H7 (cell line): ENCODE results near the gene PLCL2. TPM values are rescaled to one million over a fixed set of nuclear protein-coding genes. Genes with fewer than 3 reads are reported as not detected.

Experiments used
- DNase-seq: peaks from one replicate; pipeline ENCODE4 v3.0.0; 2012
- H3K27me3 ChIP-seq: 2 replicates; pipeline ENCODE4 v1.6.0; 2011; ENCODE audit warnings: mild to moderate bottlenecking, low read length; ENCODE audit not compliant: control insufficient read depth, insufficient read depth
- H3K36me3 ChIP-seq: replicated peaks from 2 replicates; pipeline ENCODE4 v1.5.1; 2011; ENCODE audit warnings: low read length; ENCODE audit not compliant: control insufficient read depth, insufficient read depth
- H3K4me3 ChIP-seq: 2 replicates; pipeline ENCODE4 v1.5.1; 2011; ENCODE audit warnings: low read depth, mild to moderate bottlenecking, control low read depth, low read length, moderate library complexity; ENCODE audit not compliant: insufficient read depth
- total RNA-seq: library from RNA; depleted of rRNA; stranded (reverse); fragments of >200 nt; shearing (Covaris generic); gene quantifications from 2 replicates; pipeline ENCODE4 v1.2.3, GENCODE V29; 2014

The PLCL2 gene
- total RNA-seq, 1 experiment from 2014 or later = 3.3 TPM

- DNase-seq = no peak
- Histone ChIP-seq H3K4me3 (no peak overlapping the region), H3K27me3 (peaks cover 45% of the 10 kb centered on the region), H3K36me3 (no peaks in the 10 kb centered on the region)
Measured at GRCh38 chr3:17006132-17006852, 121.5 kb downstream of the PLCL2 start.

GRCh38 chr3:17007284-17007683 lies 122.5 kb downstream of the PLCL2 start:
- DNase-seq = no peak
- H3K4me3 ChIP-seq = no peak overlapping the region
- H3K36me3 ChIP-seq = no peaks in the 10 kb centered on the region
- peaks cover 36% of the 10 kb centered on the region for H3K27me3 ChIP-seq

- Histone ChIP-seq H3K36me3 (no peaks in the 10 kb centered on the region), H3K27me3 (peaks cover 13% of the 10 kb centered on the region), H3K4me3 (no peak overlapping the region)
- DNase-seq = no peak
Measured at GRCh38 chr3:17009826-17010225, 125.1 kb downstream of the PLCL2 start.

- no peak for DNase-seq
- Histone ChIP-seq H3K4me3 (no peak overlapping the region), H3K36me3 (no peaks in the 10 kb centered on the region), H3K27me3 (peaks cover 3% of the 10 kb centered on the region; the same call in 1 of the 2 replicates)
Measured at GRCh38 chr3:17011728-17012338, 127.1 kb downstream of the PLCL2 start.

GRCh38 chr3:17013050-17013449 lies 128.3 kb downstream of the PLCL2 start:
- no peak for DNase-seq
- no peak overlapping the region for H3K4me3 ChIP-seq
- no peaks in the 10 kb centered on the region for H3K36me3 ChIP-seq
- no peaks in the 10 kb centered on the region for H3K27me3 ChIP-seq

- DNase-seq = no peak
- Histone ChIP-seq H3K36me3 (no peaks in the 10 kb centered on the region), H3K4me3 (no peak overlapping the region), H3K27me3 (no peaks in the 10 kb centered on the region)
Measured at GRCh38 chr3:17013571-17013970, 128.8 kb downstream of the PLCL2 start.

- no peaks in the 10 kb centered on the region for H3K36me3 ChIP-seq
- no peak overlapping the region for H3K4me3 ChIP-seq
- DNase-seq = no peak
- no peaks in the 10 kb centered on the region for H3K27me3 ChIP-seq
Measured at GRCh38 chr3:17014284-17014683, 129.5 kb downstream of the PLCL2 start.

- H3K27me3 ChIP-seq = no peaks in the 10 kb centered on the region
- H3K36me3 ChIP-seq = no peaks in the 10 kb centered on the region
- no peak for DNase-seq
- H3K4me3 ChIP-seq = no peak overlapping the region
Measured at GRCh38 chr3:17014709-17015108, 130.0 kb downstream of the PLCL2 start.

- Histone ChIP-seq H3K4me3 (no peak overlapping the region), H3K36me3 (no peaks in the 10 kb centered on the region), H3K27me3 (no peaks in the 10 kb centered on the region)
- DNase-seq = no peak
Measured at GRCh38 chr3:17021614-17022013, 136.9 kb downstream of the PLCL2 start.

GRCh38 chr3:17023006-17023664 lies 138.4 kb downstream of the PLCL2 start:
- Histone ChIP-seq H3K4me3 (no peak overlapping the region), H3K36me3 (no peaks in the 10 kb centered on the region), H3K27me3 (no peaks in the 10 kb centered on the region)
- no peak for DNase-seq

GRCh38 chr3:17025594-17026139 lies 140.9 kb downstream of the PLCL2 start:
- no peaks in the 10 kb centered on the region for H3K27me3 ChIP-seq
- H3K4me3 ChIP-seq = no peak overlapping the region
- no peak for DNase-seq
- H3K36me3 ChIP-seq = no peaks in the 10 kb centered on the region

GRCh38 chr3:17027318-17027717 lies 142.6 kb downstream of the PLCL2 start:
- Histone ChIP-seq H3K4me3 (no peak overlapping the region), H3K36me3 (no peaks in the 10 kb centered on the region), H3K27me3 (no peaks in the 10 kb centered on the region)
- no peak for DNase-seq

GRCh38 chr3:17028363-17028762 lies 143.6 kb downstream of the PLCL2 start:
- H3K36me3 ChIP-seq = no peaks in the 10 kb centered on the region

GRCh38 chr3:17030438-17030837 lies 145.7 kb downstream of the PLCL2 start:
- Histone ChIP-seq H3K27me3 (no peaks in the 10 kb centered on the region), H3K36me3 (no peaks in the 10 kb centered on the region), H3K4me3 (no peak overlapping the region)
- DNase-seq = no peak

More at GRCh38 chr3:17028363-17028762, 143.6 kb downstream of the PLCL2 start:
- Histone ChIP-seq H3K4me3 (no peak overlapping the region), H3K27me3 (no peaks in the 10 kb centered on the region)
- no peak for DNase-seq
